GM19193 (cell line): ENCODE results near the gene SHROOM4.

ENCODE experiments used
- POLR2A ChIP-seq: IDR thresholded peaks from 4 replicates; pipeline ENCODE4 v1.6.1; 2011; ENCODE audit not compliant: insufficient read depth, insufficient read length; ENCODE audit errors: extremely low read depth

The SHROOM4 gene

DNA sequence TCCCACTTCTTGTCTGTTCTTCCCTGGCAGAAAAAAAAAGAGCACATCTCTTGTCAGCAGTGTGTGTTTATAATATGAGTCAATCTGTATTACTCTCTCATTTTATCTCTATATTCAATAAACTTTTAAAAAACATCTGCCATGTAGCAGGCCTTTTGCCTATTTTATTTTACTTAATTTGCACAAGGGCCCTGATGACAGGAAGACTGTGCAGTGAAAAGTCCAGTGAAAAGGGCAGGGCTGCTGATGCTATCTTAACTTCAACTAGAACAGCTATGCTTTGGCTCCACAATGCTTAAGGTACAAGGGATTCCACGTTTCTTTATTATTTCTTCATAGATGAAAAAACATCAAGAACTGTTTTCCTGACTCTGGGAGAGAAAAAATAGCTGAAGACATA is 246.4 kb downstream of the SHROOM4 start:
- TF ChIP-seq POLR2A, result no peak

DNA sequence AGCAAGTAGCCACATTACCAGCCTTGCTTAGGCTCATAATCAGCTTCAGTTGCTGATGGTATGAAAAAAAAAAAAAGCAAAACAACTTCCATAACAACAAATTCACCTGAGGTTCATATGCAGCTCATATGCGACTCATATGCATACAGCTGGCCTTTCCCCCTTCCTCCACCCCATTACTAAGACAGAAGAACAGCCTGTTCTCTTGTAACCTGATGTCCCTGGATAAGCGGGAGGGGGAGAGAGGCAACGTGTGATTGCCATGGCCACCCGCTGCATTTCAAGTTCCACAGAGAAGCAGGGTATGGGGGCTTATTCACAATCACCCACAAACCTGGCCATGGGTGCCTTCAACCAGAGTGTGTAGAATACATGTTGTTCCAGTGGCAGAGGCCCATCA is 248.3 kb downstream of the SHROOM4 start:
- no peak for TF ChIP-seq POLR2A
